Loucy (cell line): ENCODE data around the gene ADGRD1.

ENCODE experiments used
- EZH2phosphoT487 ChIP-seq: fragments of 200-600 bp; IDR thresholded peaks from 2 replicates; pipeline ENCODE4 v1.6.1; 2018; ENCODE audit warnings: antibody characterized with exemption, mild to moderate bottlenecking, moderate library complexity, borderline replicate concordance
- TF ChIP-seq, protein P1 (sequence below): fragments of 200-600 bp; sonication (generic); conservative IDR thresholded peaks from 2 replicates; pipeline ENCODE4 v1.5.1; 2014; ENCODE audit warnings: mild to moderate bottlenecking, antibody characterized with exemption, low read length

DNA sequence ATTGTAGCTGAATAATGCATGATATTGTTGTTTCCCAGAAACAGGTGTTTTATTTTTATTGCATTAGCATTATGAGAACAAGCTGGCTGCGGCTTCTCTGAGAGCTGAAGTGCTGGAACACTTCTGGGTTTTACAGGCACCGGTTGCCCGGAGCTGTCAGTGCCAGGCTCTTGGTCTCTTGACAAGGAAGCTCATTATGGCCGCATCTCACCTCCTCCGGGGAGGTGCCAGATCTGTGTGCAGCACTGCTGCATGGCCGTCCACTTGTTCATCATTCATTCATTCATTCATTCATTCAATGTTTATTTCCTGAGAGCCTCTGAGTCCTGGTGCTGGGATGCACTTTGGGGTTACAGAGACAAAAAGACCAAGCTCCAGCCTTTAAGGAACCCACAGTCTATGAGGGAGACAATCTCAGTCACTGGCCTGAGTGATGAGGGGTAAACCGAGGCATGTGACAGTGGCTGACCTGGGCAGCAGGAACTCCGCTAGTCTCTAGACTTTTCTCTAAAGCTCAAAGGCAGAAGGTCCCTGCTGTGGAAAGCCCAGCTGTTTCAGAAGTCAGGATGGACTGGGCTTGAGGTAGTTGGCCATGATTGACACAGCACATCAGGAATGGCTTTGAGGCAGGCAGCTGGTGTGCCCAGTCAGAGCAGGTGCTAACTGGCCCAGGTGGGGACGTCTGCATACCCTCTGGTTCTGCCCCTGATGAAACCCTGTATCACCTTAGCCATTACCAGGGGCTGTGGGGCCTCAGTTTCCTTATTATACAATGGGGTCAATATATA is 181.0 kb downstream of the ADGRD1 start:
- TF ChIP-seq, protein P1, sequence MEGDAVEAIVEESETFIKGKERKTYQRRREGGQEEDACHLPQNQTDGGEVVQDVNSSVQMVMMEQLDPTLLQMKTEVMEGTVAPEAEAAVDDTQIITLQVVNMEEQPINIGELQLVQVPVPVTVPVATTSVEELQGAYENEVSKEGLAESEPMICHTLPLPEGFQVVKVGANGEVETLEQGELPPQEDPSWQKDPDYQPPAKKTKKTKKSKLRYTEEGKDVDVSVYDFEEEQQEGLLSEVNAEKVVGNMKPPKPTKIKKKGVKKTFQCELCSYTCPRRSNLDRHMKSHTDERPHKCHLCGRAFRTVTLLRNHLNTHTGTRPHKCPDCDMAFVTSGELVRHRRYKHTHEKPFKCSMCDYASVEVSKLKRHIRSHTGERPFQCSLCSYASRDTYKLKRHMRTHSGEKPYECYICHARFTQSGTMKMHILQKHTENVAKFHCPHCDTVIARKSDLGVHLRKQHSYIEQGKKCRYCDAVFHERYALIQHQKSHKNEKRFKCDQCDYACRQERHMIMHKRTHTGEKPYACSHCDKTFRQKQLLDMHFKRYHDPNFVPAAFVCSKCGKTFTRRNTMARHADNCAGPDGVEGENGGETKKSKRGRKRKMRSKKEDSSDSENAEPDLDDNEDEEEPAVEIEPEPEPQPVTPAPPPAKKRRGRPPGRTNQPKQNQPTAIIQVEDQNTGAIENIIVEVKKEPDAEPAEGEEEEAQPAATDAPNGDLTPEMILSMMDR = no peak
- no peak for TF ChIP-seq EZH2phosphoT487
